K562 (cell line): Measurements from ENCODE around the gene OARD1. TPM values are rescaled to one million over a fixed set of nuclear protein-coding genes. Genes with fewer than 3 reads are reported as not detected.

ENCODE experiments used
- ATAC-seq: fragments of 200-7000 bp; cut with Tn5 transposase; 3 replicates; pipeline ENCODE4 v1.9.1; 2020; ENCODE audit warnings: moderate library complexity
- BruUV-seq: library from RNA; stranded (reverse); fragments of 400-500 nt; replicated peaks from 2 replicates; lab custom pipeline; 2021; lab: Mats Ljungman, UMichigan
- CTCF ChIA-PET: fragments of 300-600 bp; formaldehyde crosslinking; extraction: SDS; loops from one replicate; lab custom pipeline; 2021; ENCODE audit warnings: low intra/inter-chr PET ratio; lab: Yijun Ruan, JAX
- POLR2A ChIA-PET: fragments of 300-600, 350-650 bp; sonication (Branson Sonifier 250); formaldehyde crosslinking; extraction: SDS; loops from one replicate; lab custom pipeline; 2021; ENCODE audit warnings: antibody characterized with exemption, inconsistent platforms; lab: Yijun Ruan, JAX
- DNase-seq, 4 experiments: peaks; one replicate each; pipeline versions ENCODE4 v3.0.0 to v3.0.0-alpha.2; 2011 to 2018; ENCODE audit warnings: low spot score in 3 of 4, mixed read lengths in 3 of 4; ENCODE audit errors: extremely low read depth in 1 of 4
- FAIRE-seq: peaks from 2 replicates; lab custom pipeline; 2011; peaks lifted over from hg19 to GRCh38; lab: Jason Lieb, UNC
- H2AFZ ChIP-seq: 2 replicates; pipeline ENCODE4 v1.6.0; 2011; ENCODE audit warnings: low read depth, low read length, control low read depth, inconsistent platforms
- H3K27ac ChIP-seq: fragments of 200-600 bp; 3 replicates; pipeline ENCODE4 v1.8.0; 2011; ENCODE audit warnings: low read depth, mild to moderate bottlenecking, control low read depth, inconsistent platforms, low read length, moderate library complexity, mixed read lengths; ENCODE audit errors: extremely low read depth
- H3K27me3 ChIP-seq, 2 experiments: fragments of 300-600 bp in 1 of 2; 2 replicates in 1 of 2; 3 replicates in 1 of 2; pipeline versions ENCODE4 v1.6.0 to v1.8.0; 2011; ENCODE audit warnings: inconsistent platforms in 2 of 2, low read length in 2 of 2, mild to moderate bottlenecking in 1 of 2, mixed read lengths in 1 of 2, moderate library complexity in 1 of 2; ENCODE audit not compliant: control insufficient read depth in 2 of 2, insufficient read depth in 2 of 2
- H3K36me3 ChIP-seq: fragments of 300-600 bp; 3 replicates; pipeline ENCODE4 v1.8.0; 2011; ENCODE audit warnings: mild to moderate bottlenecking, low read length, inconsistent platforms; ENCODE audit not compliant: control insufficient read depth, insufficient read depth
- H3K4me1 ChIP-seq, 2 experiments: fragments of 200-600 bp in 1 of 2; replicated peaks in 1 of 2; 2 replicates in 1 of 2; 3 replicates in 1 of 2; pipeline versions ENCODE4 v1.5.1 to v1.8.0; 2011; ENCODE audit warnings: inconsistent platforms in 2 of 2, low read length in 2 of 2, mild to moderate bottlenecking in 1 of 2, mixed read lengths in 1 of 2, moderate library complexity in 1 of 2; ENCODE audit not compliant: control insufficient read depth in 2 of 2, insufficient read depth in 2 of 2
- H3K4me2 ChIP-seq: 2 replicates; pipeline ENCODE4 v1.6.1; 2011; ENCODE audit warnings: low read length, control low read depth, inconsistent platforms, mixed read lengths; ENCODE audit not compliant: insufficient read depth
- H3K4me3 ChIP-seq: fragments of 200-600 bp; sonication (generic), shearing (Covaris generic); 2 replicates; pipeline ENCODE4 v1.5.1; 2016; ENCODE audit warnings: control low read depth, inconsistent platforms
- H3K79me2 ChIP-seq: fragments of 200-600 bp; 3 replicates; pipeline ENCODE4 v1.8.0; 2011; ENCODE audit warnings: low read length, inconsistent platforms; ENCODE audit not compliant: control insufficient read depth, insufficient read depth
- H3K9ac ChIP-seq, 2 experiments: 2 replicates each; pipeline versions ENCODE4 v1.6.0 to v1.6.1; 2011; ENCODE audit warnings: low read depth in 2 of 2, low read length in 2 of 2, control low read depth in 1 of 2, inconsistent platforms in 1 of 2, mild to moderate bottlenecking in 1 of 2, mixed read lengths in 1 of 2; ENCODE audit not compliant: insufficient read depth in 1 of 2
- H3K9me1 ChIP-seq: one replicate; pipeline ENCODE4 v1.6.0; 2011; ENCODE audit warnings: inconsistent platforms, mild to moderate bottlenecking, low read length, moderate library complexity; ENCODE audit not compliant: control insufficient read depth, insufficient read depth
- H3K9me3 ChIP-seq: replicated peaks from 2 replicates; pipeline ENCODE4 v1.5.1; 2011; ENCODE audit warnings: low read depth, low read length, inconsistent platforms; ENCODE audit not compliant: control insufficient read depth, insufficient read depth
- H4K20me1 ChIP-seq: replicated peaks from 2 replicates; pipeline ENCODE4 v1.6.1; 2011; ENCODE audit warnings: low read length, inconsistent platforms, mixed read lengths; ENCODE audit not compliant: control insufficient read depth, insufficient read depth
- CBFA2T2 ChIP-seq: fragments of 450-650 bp; conservative IDR thresholded peaks from 2 replicates; pipeline ENCODE4 v1.6.1; 2017; ENCODE audit warnings: mild to moderate bottlenecking
- CEBPG ChIP-seq, 3 experiments: fragments of 200-800 bp in 1 of 3; sonication (Bioruptor generic) in 1 of 3; sonication (generic) in 1 of 3; formaldehyde crosslinking in 1 of 3; IDR thresholded peaks in 2 of 3; conservative IDR thresholded peaks in 1 of 3; 2 replicates each; pipeline versions ENCODE4 v1.6.1 to v1.8.0; 2016 to 2022; ENCODE audit warnings: missing compliant biosample characterization in 2 of 3, missing genetic modification characterization in 2 of 3, mild to moderate bottlenecking in 1 of 3, missing genetic modification reagents in 1 of 3
- CHCHD3 ChIP-seq: fragments of 250-450 bp; sonication (Bioruptor Pico); IDR thresholded peaks from 2 replicates; pipeline ENCODE4 v2.1.2; 2022; ENCODE audit warnings: mild to moderate bottlenecking
- GATA2 ChIP-seq: sonication (generic); formaldehyde crosslinking; IDR thresholded peaks from 2 replicates; pipeline ENCODE4 v1.4.0; 2020; ENCODE audit warnings: mild to moderate bottlenecking, missing genetic modification reagents
- KLF16 ChIP-seq: IDR thresholded peaks from 2 replicates; pipeline ENCODE4 v1.6.1; 2016; ENCODE audit warnings: antibody characterized with exemption
- RUNX1 ChIP-seq: sonication (generic); IDR thresholded peaks from 2 replicates; pipeline ENCODE4 v1.6.1; 2016; ENCODE audit warnings: antibody characterized with exemption, low read depth
- UBTF ChIP-seq, 2 experiments: IDR thresholded peaks; 2 replicates each; pipeline ENCODE4 v1.6.1; 2012; ENCODE audit warnings: improper control_type of control experiment in 2 of 2, low read depth in 2 of 2, low read length in 2 of 2, borderline replicate concordance in 1 of 2
- ZBTB11 ChIP-seq, 3 experiments: fragments of 200-800 bp in 1 of 3; fragments of 250-450 bp in 1 of 3; fragments of 450-650 bp in 1 of 3; sonication (Bioruptor Pico) in 1 of 3; sonication (Bioruptor generic) in 1 of 3; formaldehyde crosslinking in 1 of 3; IDR thresholded peaks; 2 replicates each; pipeline versions ENCODE4 v1.6.1 to v1.8.0; 2016 to 2022; ENCODE audit warnings: mild to moderate bottlenecking in 2 of 3, missing genetic modification characterization in 2 of 3, missing compliant biosample characterization in 1 of 3, moderate library complexity in 1 of 3
- ZNF217 ChIP-seq: sonication (generic); formaldehyde crosslinking; IDR thresholded peaks from 2 replicates; pipeline ENCODE4 v1.8.0; 2022; ENCODE audit warnings: mild to moderate bottlenecking, missing genetic modification reagents
- ZNF644 ChIP-seq: fragments of 200-800 bp; sonication (Bioruptor generic); IDR thresholded peaks from 2 replicates; pipeline ENCODE4 v1.6.1; 2016; ENCODE audit warnings: low read depth, missing genetic modification characterization, missing compliant biosample characterization
- ZNF778 ChIP-seq: fragments of 450-650 bp; formaldehyde crosslinking; IDR thresholded peaks from 2 replicates; pipeline ENCODE4 v1.4.0; 2020; ENCODE audit warnings: mild to moderate bottlenecking, moderate library complexity
- WGBS: fragments of 100-300 bp; shearing (Covaris generic); methylation state at CpG from one replicate; pipeline ENCODE4 v1.1.6; 2016; ENCODE audit warnings: low coverage, mixed read lengths; ENCODE audit not compliant: insufficient coverage; ENCODE audit errors: missing lambda C conversion rate; 5-methylcytosine and 5-hydroxymethylcytosine counted together
- in situ Hi-C: fragments of 300-500 bp; cut with MboI; formaldehyde crosslinking; loops from 4 replicates; pipeline ENCODE4 v1.15.0; 2018; ENCODE audit warnings: inconsistent platforms, mixed read lengths
- intact Hi-C: fragments of 100-400 bp; cut with micrococcal nuclease; formaldehyde crosslinking; loops from 2 replicates; pipeline ENCODE4 v1.14.2; 2022
- polyA plus RNA-seq, 8 experiments: library from polyadenylated mRNA; depleted of rRNA in 4 of 8; stranded (reverse) in 5 of 8; unstranded in 3 of 8; fragments of >200 nt; fragmentation: Nextera tagmentation in 2 of 8; fragmentation: Illumina TruSeq in 1 of 8; extraction: Ambion mirVana in 2 of 8; extraction: Trizol in 1 of 8; gene quantifications; 2 replicates each; pipeline versions ENCODE4 v1.2.1 to v1.2.3, GENCODE V29; 2011 to 2014; ENCODE audit warnings: inconsistent platforms in 1 of 8, missing spikeins in 1 of 8
- total RNA-seq, 7 experiments: library from RNA; depleted of rRNA in 6 of 7; stranded (reverse); fragments of >200 nt in 6 of 7; fragmentation: Illumina TruSeq in 2 of 7; extraction: Trizol in 2 of 7; gene quantifications; 2 replicates each; pipeline versions ENCODE4 v1.2.1 to v1.2.3, GENCODE V29; 2011 to 2021; ENCODE audit warnings: low replicate concordance in 1 of 7
- TF ChIP-seq, protein P1 (sequence below): fragments of 250-450 bp; sonication (Bioruptor Pico); IDR thresholded peaks from 2 replicates; pipeline ENCODE4 v1.4.0; 2020; ENCODE audit warnings: mild to moderate bottlenecking, moderate library complexity

Gene OARD1
- total and polyA plus RNA-seq, 9 of the 15 experiments (the other 6 are each of a cell fraction or from before 2014, with no cell fraction given), result 43.4 to 88.3 (median 61.1) TPM

DNA sequence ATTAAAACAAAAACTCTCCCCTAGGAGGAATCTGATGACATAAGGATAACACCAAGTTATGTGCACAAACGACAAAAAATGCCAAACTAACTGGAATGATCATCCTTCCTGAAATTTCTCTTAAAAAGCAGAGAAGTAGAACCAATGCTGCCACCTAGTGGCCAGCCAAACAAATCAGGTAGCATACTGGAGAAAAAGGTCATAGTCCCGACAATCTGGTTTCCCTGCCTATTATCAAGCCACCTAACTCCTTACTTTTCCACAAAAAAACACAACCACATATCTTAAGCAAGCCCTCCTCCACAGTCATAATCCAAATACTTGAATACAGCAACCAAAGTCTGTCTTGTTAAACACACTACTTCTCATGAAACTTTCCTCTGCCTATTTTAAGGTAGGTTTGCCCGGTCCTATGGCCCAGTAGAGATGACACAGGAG is 5.3 kb downstream of the OARD1 start:
- peaks cover 82% of the 10 kb centered on the region for H3K36me3 ChIP-seq
- peaks cover 0 to 9% of the 10 kb centered on the region in 2 experiments; a peak in 1 of 5 replicates for H3K4me1 ChIP-seq
- H3K9ac ChIP-seq, result no peak overlapping the region
- intact Hi-C loops, result loop anchor here (2.0 to 5.0 kb wide), 2 partner anchors 40 to 60 kb away; no protein-coding TSS in a partner anchor
- ChIA-PET POLR2A (no interaction called here), CTCF (interaction anchor here (1.1 to 4.0 kb wide), 4 partner anchors 29 to 172 kb away, joined by 4 to 26 read pairs (median 6); no protein-coding TSS in a partner anchor)
- H3K4me2 ChIP-seq, result no peak overlapping the region
- WGBS, result 38% methylated on average over 3 of the region's 3 CpGs
- no peak overlapping the region for H3K27ac ChIP-seq
- peaks cover 16% of the 10 kb centered on the region for H3K79me2 ChIP-seq
- no peaks in the 10 kb centered on the region for H3K9me3 ChIP-seq
- in situ Hi-C loops, result no loop called here
- BruUV-seq, result no TSS peak
- ATAC-seq (peak; percentile 20; the same call in 1 of the 3 replicates), DNase-seq (peak; percentile 54 to 89 (median 56)), FAIRE-seq (peak; percentile 82)
- H3K4me3 ChIP-seq, result no peak overlapping the region
- no peaks in the 10 kb centered on the region for H4K20me1 ChIP-seq
- H3K27me3 ChIP-seq, result no peaks in the 10 kb centered on the region
- H3K9me1 ChIP-seq, result no peaks in the 10 kb centered on the region
- no peak overlapping the region for H2AFZ ChIP-seq
- no peak for TF ChIP-seq CBFA2T2
- no peak for TF ChIP-seq ZNF644 (tag)
- no peak for TF ChIP-seq RUNX1
- no peak for TF ChIP-seq CEBPG (CRISPR knock-in tag; IDR thresholded peaks at IDR 0.05)
- TF ChIP-seq CEBPG (tag; conservative IDR thresholded peaks at IDR 0.05 in 1 of 2, IDR thresholded peaks at IDR 0.05 in 1 of 2), result no peak
- TF ChIP-seq CHCHD3 (CRISPR knock-in tag), result no peak
- 0 out of 2 replicates have a peak, but pooled peaks have one; percentile 32 for TF ChIP-seq ZNF778 (CRISPR knock-in tag)
- no peak for TF ChIP-seq UBTF (IDR thresholded peaks at IDR 0.05; ENCODE audit: borderline replicate concordance in 1 of 2, low read depth in 2 of 2, low read length in 2 of 2)
- no peak for TF ChIP-seq ZNF217 (CRISPR knock-in tag)
- no peak for TF ChIP-seq ZBTB11 (CRISPR knock-in tag; IDR thresholded peaks at IDR 0.05)
- peak; percentile 59; the same call in 1 of the 2 replicates for TF ChIP-seq KLF16
- no peak for TF ChIP-seq GATA2 (CRISPR knock-in tag)
- TF ChIP-seq, protein P1, sequence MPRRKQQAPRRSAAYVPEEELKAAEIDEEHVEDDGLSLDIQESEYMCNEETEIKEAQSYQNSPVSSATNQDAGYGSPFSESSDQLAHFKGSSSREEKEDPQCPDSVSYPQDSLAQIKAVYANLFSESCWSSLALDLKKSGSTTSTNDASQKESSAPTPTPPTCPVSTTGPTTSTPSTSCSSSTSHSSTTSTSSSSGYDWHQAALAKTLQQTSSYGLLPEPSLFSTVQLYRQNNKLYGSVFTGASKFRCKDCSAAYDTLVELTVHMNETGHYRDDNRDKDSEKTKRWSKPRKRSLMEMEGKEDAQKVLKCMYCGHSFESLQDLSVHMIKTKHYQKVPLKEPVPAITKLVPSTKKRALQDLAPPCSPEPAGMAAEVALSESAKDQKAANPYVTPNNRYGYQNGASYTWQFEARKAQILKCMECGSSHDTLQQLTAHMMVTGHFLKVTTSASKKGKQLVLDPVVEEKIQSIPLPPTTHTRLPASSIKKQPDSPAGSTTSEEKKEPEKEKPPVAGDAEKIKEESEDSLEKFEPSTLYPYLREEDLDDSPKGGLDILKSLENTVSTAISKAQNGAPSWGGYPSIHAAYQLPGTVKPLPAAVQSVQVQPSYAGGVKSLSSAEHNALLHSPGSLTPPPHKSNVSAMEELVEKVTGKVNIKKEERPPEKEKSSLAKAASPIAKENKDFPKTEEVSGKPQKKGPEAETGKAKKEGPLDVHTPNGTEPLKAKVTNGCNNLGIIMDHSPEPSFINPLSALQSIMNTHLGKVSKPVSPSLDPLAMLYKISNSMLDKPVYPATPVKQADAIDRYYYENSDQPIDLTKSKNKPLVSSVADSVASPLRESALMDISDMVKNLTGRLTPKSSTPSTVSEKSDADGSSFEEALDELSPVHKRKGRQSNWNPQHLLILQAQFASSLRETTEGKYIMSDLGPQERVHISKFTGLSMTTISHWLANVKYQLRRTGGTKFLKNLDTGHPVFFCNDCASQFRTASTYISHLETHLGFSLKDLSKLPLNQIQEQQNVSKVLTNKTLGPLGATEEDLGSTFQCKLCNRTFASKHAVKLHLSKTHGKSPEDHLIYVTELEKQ (CRISPR knock-in tag), result no peak
